Ishikawa (cell line): ENCODE measurements around the gene CEP68.

Source experiments
- CEBPB ChIP-seq: IDR thresholded peaks from 2 replicates; pipeline ENCODE4 v1.6.1; 2012
- CREB1 ChIP-seq: IDR thresholded peaks from 2 replicates; pipeline ENCODE4 v1.6.1; 2012; ENCODE audit warnings: low read depth
- EGR1 ChIP-seq: IDR thresholded peaks from 2 replicates; pipeline ENCODE4 v1.6.1; 2012
- EP300 ChIP-seq: IDR thresholded peaks from 2 replicates; pipeline ENCODE4 v1.6.1; 2012; ENCODE audit warnings: borderline replicate concordance
- FOXM1 ChIP-seq: IDR thresholded peaks from 2 replicates; pipeline ENCODE4 v1.6.1; 2012; ENCODE audit warnings: low read depth, borderline replicate concordance
- MAX ChIP-seq: IDR thresholded peaks from 2 replicates; pipeline ENCODE4 v1.6.1; 2012
- NFIC ChIP-seq: IDR thresholded peaks from 2 replicates; pipeline ENCODE4 v1.6.1; 2012
- RAD21 ChIP-seq: IDR thresholded peaks from 2 replicates; pipeline ENCODE4 v1.6.1; 2012; ENCODE audit warnings: low read depth
- REST ChIP-seq: IDR thresholded peaks from 2 replicates; pipeline ENCODE4 v1.6.1; 2012; ENCODE audit warnings: low read depth, mild to moderate bottlenecking
- TAF1 ChIP-seq: IDR thresholded peaks from 2 replicates; pipeline ENCODE4 v1.6.1; 2012; ENCODE audit warnings: low read depth, mild to moderate bottlenecking
- TCF12 ChIP-seq: IDR thresholded peaks from 2 replicates; pipeline ENCODE4 v1.6.1; 2012; ENCODE audit warnings: low read depth
- TEAD4 ChIP-seq: IDR thresholded peaks from 2 replicates; pipeline ENCODE4 v1.6.1; 2012
- YY1 ChIP-seq: IDR thresholded peaks from 2 replicates; pipeline ENCODE4 v1.6.1; 2012; ENCODE audit warnings: low read depth
- ZBTB7A ChIP-seq: IDR thresholded peaks from 2 replicates; pipeline ENCODE4 v1.6.1; 2012; ENCODE audit warnings: low read depth
- TF ChIP-seq, protein P1 (sequence below): IDR thresholded peaks from 2 replicates; pipeline ENCODE4 v1.6.1; 2012

The CEP68 gene

DNA sequence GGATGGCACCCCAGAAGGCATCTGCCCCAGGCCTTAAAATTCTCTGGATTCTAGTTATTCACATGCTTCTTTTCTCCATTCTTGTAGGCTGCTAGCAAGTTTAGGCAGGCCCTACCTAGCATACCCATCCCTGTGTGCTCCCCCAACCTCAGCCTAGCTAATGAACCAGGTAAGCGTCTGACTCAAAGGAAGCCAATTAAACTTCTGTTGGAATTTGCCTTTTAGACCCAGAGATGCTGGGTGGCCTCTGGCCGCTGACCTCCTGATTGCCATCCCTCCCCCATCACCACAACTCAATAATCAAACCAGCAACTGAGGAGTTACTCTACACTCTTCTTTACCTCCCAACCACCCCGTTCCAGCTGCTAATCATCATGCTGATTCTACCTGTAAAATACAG is 19.0 kb upstream of the CEP68 start:
- TF ChIP-seq NFIC = no peak
- no peak for TF ChIP-seq CREB1
- TF ChIP-seq CEBPB = no peak
- no peak for TF ChIP-seq RAD21
- TF ChIP-seq, protein P1, sequence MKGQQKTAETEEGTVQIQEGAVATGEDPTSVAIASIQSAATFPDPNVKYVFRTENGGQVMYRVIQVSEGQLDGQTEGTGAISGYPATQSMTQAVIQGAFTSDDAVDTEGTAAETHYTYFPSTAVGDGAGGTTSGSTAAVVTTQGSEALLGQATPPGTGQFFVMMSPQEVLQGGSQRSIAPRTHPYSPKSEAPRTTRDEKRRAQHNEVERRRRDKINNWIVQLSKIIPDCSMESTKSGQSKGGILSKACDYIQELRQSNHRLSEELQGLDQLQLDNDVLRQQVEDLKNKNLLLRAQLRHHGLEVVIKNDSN = no peak
- TF ChIP-seq YY1 = no peak
- TF ChIP-seq MAX = no peak
- no peak for TF ChIP-seq TAF1
- TF ChIP-seq ZBTB7A = no peak
- TF ChIP-seq REST = no peak
- TF ChIP-seq EGR1 = no peak
- TF ChIP-seq TCF12 = no peak
- TF ChIP-seq TEAD4 = no peak
- TF ChIP-seq FOXM1 = no peak
- TF ChIP-seq EP300 = no peak

DNA sequence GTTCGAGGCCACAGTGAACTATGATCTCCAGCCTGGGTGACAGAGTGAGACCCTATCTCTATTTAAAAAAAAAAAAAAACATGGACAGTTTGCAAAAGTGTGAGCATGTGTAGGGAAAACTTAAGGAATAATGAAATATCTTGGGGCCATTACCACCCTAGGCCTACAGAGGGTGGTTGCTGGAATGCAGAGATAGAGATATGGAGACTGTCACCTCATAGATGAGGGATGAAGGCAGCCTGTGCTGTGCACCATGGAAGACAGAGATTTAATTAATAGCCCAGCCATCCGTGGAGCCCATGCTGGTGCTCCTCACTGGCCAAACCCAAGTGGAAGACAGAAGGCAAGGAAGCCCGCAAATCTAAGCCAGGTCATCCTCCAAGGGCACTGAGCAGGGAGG is 16.6 kb upstream of the CEP68 start:
- TF ChIP-seq TAF1 = no peak
- no peak for TF ChIP-seq YY1
- no peak for TF ChIP-seq TCF12
- TF ChIP-seq EGR1 = no peak
- no peak for TF ChIP-seq ZBTB7A
- TF ChIP-seq CEBPB = no peak

- TF ChIP-seq EGR1 (peak; percentile 97), RAD21 (peak; percentile 94), TAF1 (no peak), EP300 (no peak), FOXM1 (no peak), CREB1 (no peak), TCF12 (no peak)
Observed at GRCh38 chr2:65040400-65041261, 15.6 kb upstream of the CEP68 start.

DNA sequence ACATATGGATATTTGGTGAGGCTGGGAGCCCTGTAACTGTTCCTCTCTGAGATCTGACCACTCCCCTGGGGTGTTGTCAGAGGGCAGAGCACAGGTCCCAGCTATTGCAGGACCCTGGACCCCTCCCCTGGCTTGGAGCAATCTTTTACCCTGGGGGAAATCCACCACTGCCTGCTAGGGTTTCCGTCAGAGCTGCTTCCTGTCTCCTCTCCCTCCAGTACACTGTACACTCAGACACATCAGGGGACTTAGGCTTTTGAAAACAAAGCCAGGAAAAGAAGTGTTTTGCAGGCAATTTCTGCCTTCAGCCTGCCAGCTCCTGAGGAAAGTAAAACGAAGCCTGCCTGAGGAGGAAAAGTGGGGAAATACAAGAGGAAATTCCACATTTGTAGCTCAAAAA is 13.2 kb upstream of the CEP68 start:
- TF ChIP-seq, protein P1 = no peak
- TF ChIP-seq RAD21 (no peak), CREB1 (no peak), TEAD4 (no peak), MAX (no peak), ZBTB7A (no peak), NFIC (no peak), TAF1 (no peak), EP300 (no peak), CEBPB (no peak), EGR1 (no peak), REST (no peak), FOXM1 (no peak), YY1 (no peak), TCF12 (no peak)

- TF ChIP-seq FOXM1 = no peak
- TF ChIP-seq ZBTB7A = no peak
- no peak for TF ChIP-seq MAX
- TF ChIP-seq YY1 = no peak
- no peak for TF ChIP-seq RAD21
- TF ChIP-seq, protein P1 = no peak
- no peak for TF ChIP-seq TCF12
- TF ChIP-seq CREB1 = no peak
- TF ChIP-seq REST = no peak
- no peak for TF ChIP-seq TEAD4
- no peak for TF ChIP-seq CEBPB
- no peak for TF ChIP-seq EP300
- no peak for TF ChIP-seq EGR1
- TF ChIP-seq NFIC = no peak
- no peak for TF ChIP-seq TAF1
Observed at GRCh38 chr2:65044097-65044735, 12.0 kb upstream of the CEP68 start.
